GM23338 (cell line): ENCODE measurements around the gene GOLGA6L9.
"Not testable (repeated sequence)": the region's sequence is repeated elsewhere in the genome, so short reads cannot be mapped to it uniquely, and the experiment has no call there.

Source experiments
- CREB1 ChIP-seq: fragments of 250-450 bp; sonication (Bioruptor Pico); IDR thresholded peaks from 2 replicates; pipeline ENCODE4 v1.5.0; 2020; ENCODE audit warnings: low read depth, mild to moderate bottlenecking, moderate library complexity
- CTCF ChIP-seq, 2 experiments: fragments of 200-600 bp in 1 of 2; sonication (generic) in 1 of 2; conservative IDR thresholded peaks; 2 replicates each; pipeline versions ENCODE4 v1.5.1 to v1.6.1; 2016 to 2017; ENCODE audit warnings: antibody characterized with exemption in 2 of 2, low read depth in 2 of 2, mild to moderate bottlenecking in 2 of 2, moderate library complexity in 1 of 2
- EZH2phosphoT487 ChIP-seq: fragments of 200-600 bp; sonication (generic); IDR thresholded peaks from one replicate; pipeline ENCODE4 v1.8.1; 2018; ENCODE audit warnings: antibody characterized with exemption; ENCODE audit not compliant: unreplicated experiment
- POLR2AphosphoS5 ChIP-seq: IDR thresholded peaks from 2 replicates; pipeline ENCODE4 v1.6.1; 2016; ENCODE audit warnings: antibody characterized with exemption, low read depth
- REST ChIP-seq: IDR thresholded peaks from one replicate; pipeline ENCODE4 v1.6.1; 2018; ENCODE audit warnings: antibody characterized with exemption; ENCODE audit not compliant: unreplicated experiment

- not testable (repeated sequence) for TF ChIP-seq REST; POLR2AphosphoS5; CTCF (conservative IDR thresholded peaks at IDR 0.05; ENCODE audit: low read depth in 2 of 2); EZH2phosphoT487; CREB1 (CRISPR knock-in tag)
Observed at GRCh38 chr15:82392077-82392476, 37.5 kb upstream of the GOLGA6L9 start.
